Sigmoid colon (tissue), 4 donors: ENCODE measurements around the gene NRDE2.

Experiments used
- CTCF ChIP-seq, 4 experiments: fragments of 450-650 bp in 3 of 4; fragments of 200-600 bp in 1 of 4; IDR thresholded peaks; one replicate each; pipeline ENCODE4 v1.5.1; 2016 to 2019; ENCODE audit warnings: antibody characterized with exemption in 4 of 4, mild to moderate bottlenecking in 3 of 4, moderate library complexity in 2 of 4
- EP300 ChIP-seq, 4 donors: sonication (generic); formaldehyde crosslinking; IDR thresholded peaks; one replicate each; pipeline ENCODE4 v1.6.1; 2017; ENCODE audit warnings: antibody characterized with exemption in 4 of 4
- POLR2A ChIP-seq, 2 donors: fragments of 450-650 bp; IDR thresholded peaks; one replicate each; pipeline ENCODE4 v1.6.1; 2016; ENCODE audit warnings: antibody characterized with exemption in 2 of 2, mild to moderate bottlenecking in 2 of 2, moderate library complexity in 2 of 2
- POLR2AphosphoS5 ChIP-seq, 4 donors: sonication (generic); formaldehyde crosslinking; IDR thresholded peaks; one replicate each; pipeline ENCODE4 v1.6.1; 2017; ENCODE audit warnings: antibody characterized with exemption in 4 of 4

GRCh38 chr14:90290337-90291011 lies 41.3 kb downstream of the NRDE2 start:
- TF ChIP-seq POLR2A (IDR thresholded peaks at IDR 0.05): no peak
- TF ChIP-seq CTCF (IDR thresholded peaks at IDR 0.05): no peak
- TF ChIP-seq EP300 (IDR thresholded peaks at IDR 0.05): no peak
- TF ChIP-seq POLR2AphosphoS5 (IDR thresholded peaks at IDR 0.05): no peak
